ENCODE data around the gene OPHN1. TPM values are rescaled to one million over a fixed set of nuclear protein-coding genes. Genes with fewer than 3 reads are reported as not detected.

OPHN1 gene
- total RNA-seq, 2 donors from 2014 or later = 2.3 to 4.3 TPM

- H3K4me3 ChIP-seq = no peak overlapping the region
- no peaks in the 10 kb centered on the region for H3K36me3 ChIP-seq (replicated peaks in 1 of 2; ENCODE audit: insufficient read depth in 1 of 2, low read depth in 2 of 2)
- 58 to 79% methylated on average over 4 of the region's 4 CpGs for WGBS, 2 donors
- no peaks in the 10 kb centered on the region for H3K27me3 ChIP-seq
- H3K4me1 ChIP-seq = no peaks in the 10 kb centered on the region
- TF ChIP-seq POLR2A (IDR thresholded peaks at IDR 0.05) (no peak), CTCF (IDR thresholded peaks at IDR 0.05) (no peak)
- DNase-seq (no peak), ATAC-seq (no peak)
- peak overlapping the region in 1 of 4 donors; percentile 32 for H3K27ac ChIP-seq
- H3K9me3 ChIP-seq = no peaks in the 10 kb centered on the region
- intact Hi-C loops (cut with DNase I) = no loop called here
These were observed 372.1 kb downstream of the OPHN1 start for GRCh38 chrX:68061206-68061535.

GRCh38 chrX:68060506-68061205, 372.6 kb downstream of the OPHN1 start:
- no peaks in the 10 kb centered on the region for H3K4me1 ChIP-seq
- H3K36me3 ChIP-seq (replicated peaks in 1 of 2; ENCODE audit: insufficient read depth in 1 of 2, low read depth in 2 of 2) = no peaks in the 10 kb centered on the region
- DNase-seq (no peak), ATAC-seq (no peak)
- intact Hi-C loops (cut with DNase I) = no loop called here
- peak overlapping the region in 1 of 4 donors; percentile 32 for H3K27ac ChIP-seq
- no peak overlapping the region for H3K4me3 ChIP-seq
- no peaks in the 10 kb centered on the region for H3K9me3 ChIP-seq
- H3K27me3 ChIP-seq = no peaks in the 10 kb centered on the region
- TF ChIP-seq POLR2A (IDR thresholded peaks at IDR 0.05) (no peak), CTCF (IDR thresholded peaks at IDR 0.05) (no peak)
- 50 to 55% methylated on average over 1 to 2 of the region's 2 CpGs for WGBS, 2 donors

- WGBS, 2 donors = 93 to 100% methylated on average over 1 of the region's 1 CpG
- intact Hi-C loops (cut with DNase I) = no loop called here
These were observed 373.8 kb downstream of the OPHN1 start for GRCh38 chrX:68059469-68059868.

GRCh38 chrX:68049466-68049865, 383.8 kb downstream of the OPHN1 start:
- Histone ChIP-seq H3K9me3 (no peaks in the 10 kb centered on the region), H3K27me3 (no peaks in the 10 kb centered on the region), H3K4me3 (no peak overlapping the region), H3K4me1 (no peaks in the 10 kb centered on the region), H3K36me3 (replicated peaks in 1 of 2; ENCODE audit: insufficient read depth in 1 of 2, low read depth in 2 of 2) (no peaks in the 10 kb centered on the region), H3K27ac (no peak overlapping the region)
- TF ChIP-seq CTCF (IDR thresholded peaks at IDR 0.05) (no peak), POLR2A (IDR thresholded peaks at IDR 0.05) (no peak)
- 94 to 97% methylated on average over 3 of the region's 3 CpGs for WGBS, 2 donors
- intact Hi-C loops (cut with DNase I) = no loop called here
- ATAC-seq (no peak), DNase-seq (no peak)

More at GRCh38 chrX:68059469-68059868, 373.8 kb downstream of the OPHN1 start:
- Histone ChIP-seq H3K4me3 (no peak overlapping the region), H3K36me3 (replicated peaks in 1 of 2; ENCODE audit: insufficient read depth in 1 of 2, low read depth in 2 of 2) (no peaks in the 10 kb centered on the region), H3K27me3 (no peaks in the 10 kb centered on the region), H3K9me3 (no peaks in the 10 kb centered on the region), H3K4me1 (no peaks in the 10 kb centered on the region), H3K27ac (no peak overlapping the region)
- no peak for TF ChIP-seq POLR2A (IDR thresholded peaks at IDR 0.05)
- TF ChIP-seq CTCF (IDR thresholded peaks at IDR 0.05) = no peak
- ATAC-seq (no peak), DNase-seq (no peak)

- no peaks in the 10 kb centered on the region for H3K4me1 ChIP-seq
- 91 to 100% methylated on average over 1 of the region's 1 CpG for WGBS, 2 donors
- H3K27ac ChIP-seq = no peak overlapping the region
- no peak overlapping the region for H3K4me3 ChIP-seq
- TF ChIP-seq CTCF (IDR thresholded peaks at IDR 0.05) (no peak), POLR2A (IDR thresholded peaks at IDR 0.05) (no peak)
- DNase-seq = no peak
- intact Hi-C loops (cut with DNase I) = no loop called here
- H3K9me3 ChIP-seq = no peaks in the 10 kb centered on the region
- H3K27me3 ChIP-seq = no peaks in the 10 kb centered on the region
- ATAC-seq = no peak
- no peaks in the 10 kb centered on the region for H3K36me3 ChIP-seq (replicated peaks in 1 of 2; ENCODE audit: insufficient read depth in 1 of 2, low read depth in 2 of 2)
These were observed 384.5 kb downstream of the OPHN1 start for GRCh38 chrX:68048774-68049173.
